DOHH2 (cell line): ENCODE measurements around the gene AMIGO2.

ENCODE experiments used
- H3F3A ChIP-seq: fragments of 200-600 bp; sonication (generic), shearing (Covaris generic); 2 replicates; pipeline ENCODE4 v1.6.0; 2016; ENCODE audit warnings: antibody characterized with exemption, mild to moderate bottlenecking; ENCODE audit not compliant: control insufficient read depth, insufficient read depth
- H3K27ac ChIP-seq: fragments of 200-600 bp; sonication (generic); 2 replicates; pipeline ENCODE4 v1.5.1; 2014; ENCODE audit warnings: low read depth, mild to moderate bottlenecking, low read length, moderate library complexity
- H3K27me3 ChIP-seq: fragments of 200-600 bp; sonication (generic); 2 replicates; pipeline ENCODE4 v1.6.1; 2014; ENCODE audit warnings: mild to moderate bottlenecking, low read length, mixed read lengths; ENCODE audit not compliant: control insufficient read depth
- H3K36me3 ChIP-seq: fragments of 200-600 bp; sonication (generic); 2 replicates; pipeline ENCODE4 v1.6.1; 2014; ENCODE audit warnings: mild to moderate bottlenecking, low read length, moderate library complexity, mixed read lengths; ENCODE audit not compliant: control insufficient read depth
- H3K4me1 ChIP-seq: fragments of 200-600 bp; sonication (generic); 2 replicates; pipeline ENCODE4 v1.6.1; 2014; ENCODE audit warnings: mild to moderate bottlenecking, low read length, mixed read lengths; ENCODE audit not compliant: control insufficient read depth
- H3K4me2 ChIP-seq: fragments of 200-600 bp; sonication (generic); 2 replicates; pipeline ENCODE4 v1.6.0; 2014; ENCODE audit warnings: mild to moderate bottlenecking, low read length, moderate library complexity
- H3K4me3 ChIP-seq: fragments of 200-600 bp; sonication (generic); 2 replicates; pipeline ENCODE4 v1.5.1; 2014; ENCODE audit warnings: mild to moderate bottlenecking, low read length, mixed read lengths
- H3K79me2 ChIP-seq: fragments of 200-600 bp; sonication (generic); 2 replicates; pipeline ENCODE4 v1.6.1; 2014; ENCODE audit warnings: mild to moderate bottlenecking, low read length, mixed read lengths; ENCODE audit not compliant: control insufficient read depth
- H3K9me2 ChIP-seq: fragments of 200-600 bp; sonication (generic); replicated peaks from 2 replicates; pipeline ENCODE4 v1.6.1; 2014; ENCODE audit warnings: mild to moderate bottlenecking, low read length, mixed read lengths; ENCODE audit not compliant: control insufficient read depth
- H3K9me3 ChIP-seq: fragments of 200-600 bp; sonication (generic); 2 replicates; pipeline ENCODE4 v1.6.1; 2014; ENCODE audit warnings: antibody characterized with exemption, low read length, mixed read lengths; ENCODE audit not compliant: control insufficient read depth, insufficient read depth
- H4K20me1 ChIP-seq: fragments of 200-600 bp; sonication (generic); 2 replicates; pipeline ENCODE4 v1.6.0; 2014; ENCODE audit warnings: low read depth, mild to moderate bottlenecking, antibody characterized with exemption, low read length, moderate library complexity; ENCODE audit not compliant: control insufficient read depth, insufficient read depth
- EZH2phosphoT487 ChIP-seq: fragments of 200-600 bp; sonication (generic); IDR thresholded peaks from 2 replicates; pipeline ENCODE4 v1.6.1; 2017; ENCODE audit warnings: borderline replicate concordance, mild to moderate bottlenecking, antibody characterized with exemption, low read length, moderate library complexity, mixed read lengths
- TF ChIP-seq, protein P1 (sequence below): fragments of 200-600 bp; sonication (generic); IDR thresholded peaks from one replicate; pipeline ENCODE4 v1.5.1; 2014; ENCODE audit warnings: antibody characterized with exemption, mild to moderate bottlenecking, low read depth, low read length; ENCODE audit not compliant: poor library complexity, severe bottlenecking

The AMIGO2 gene

DNA sequence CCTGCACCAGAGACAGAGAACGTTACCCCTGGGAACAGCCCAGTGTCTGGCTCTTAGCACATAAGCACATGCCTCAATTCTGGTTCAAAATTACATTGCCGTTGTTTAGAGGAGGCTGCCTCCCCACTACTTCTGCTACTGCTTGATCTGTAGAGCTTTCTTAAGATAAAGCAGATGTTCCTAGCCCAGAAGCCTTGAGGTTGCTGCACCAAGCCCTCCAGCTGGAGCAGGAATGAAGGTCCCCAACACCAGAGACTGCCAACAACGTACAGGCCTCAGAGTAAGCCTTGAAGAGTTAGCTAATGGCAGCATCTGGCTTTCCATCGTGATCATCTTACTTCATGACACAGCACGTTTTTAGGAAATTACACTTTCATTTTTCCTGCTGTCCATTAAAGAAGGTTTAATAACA is 34.7 kb upstream of the AMIGO2 start:
- no peaks in the 10 kb centered on the region for H4K20me1 ChIP-seq
- H3K9me3 ChIP-seq: no peaks in the 10 kb centered on the region
- no peak for TF ChIP-seq EZH2phosphoT487
- TF ChIP-seq, protein P1, sequence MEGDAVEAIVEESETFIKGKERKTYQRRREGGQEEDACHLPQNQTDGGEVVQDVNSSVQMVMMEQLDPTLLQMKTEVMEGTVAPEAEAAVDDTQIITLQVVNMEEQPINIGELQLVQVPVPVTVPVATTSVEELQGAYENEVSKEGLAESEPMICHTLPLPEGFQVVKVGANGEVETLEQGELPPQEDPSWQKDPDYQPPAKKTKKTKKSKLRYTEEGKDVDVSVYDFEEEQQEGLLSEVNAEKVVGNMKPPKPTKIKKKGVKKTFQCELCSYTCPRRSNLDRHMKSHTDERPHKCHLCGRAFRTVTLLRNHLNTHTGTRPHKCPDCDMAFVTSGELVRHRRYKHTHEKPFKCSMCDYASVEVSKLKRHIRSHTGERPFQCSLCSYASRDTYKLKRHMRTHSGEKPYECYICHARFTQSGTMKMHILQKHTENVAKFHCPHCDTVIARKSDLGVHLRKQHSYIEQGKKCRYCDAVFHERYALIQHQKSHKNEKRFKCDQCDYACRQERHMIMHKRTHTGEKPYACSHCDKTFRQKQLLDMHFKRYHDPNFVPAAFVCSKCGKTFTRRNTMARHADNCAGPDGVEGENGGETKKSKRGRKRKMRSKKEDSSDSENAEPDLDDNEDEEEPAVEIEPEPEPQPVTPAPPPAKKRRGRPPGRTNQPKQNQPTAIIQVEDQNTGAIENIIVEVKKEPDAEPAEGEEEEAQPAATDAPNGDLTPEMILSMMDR: no peak

DNA sequence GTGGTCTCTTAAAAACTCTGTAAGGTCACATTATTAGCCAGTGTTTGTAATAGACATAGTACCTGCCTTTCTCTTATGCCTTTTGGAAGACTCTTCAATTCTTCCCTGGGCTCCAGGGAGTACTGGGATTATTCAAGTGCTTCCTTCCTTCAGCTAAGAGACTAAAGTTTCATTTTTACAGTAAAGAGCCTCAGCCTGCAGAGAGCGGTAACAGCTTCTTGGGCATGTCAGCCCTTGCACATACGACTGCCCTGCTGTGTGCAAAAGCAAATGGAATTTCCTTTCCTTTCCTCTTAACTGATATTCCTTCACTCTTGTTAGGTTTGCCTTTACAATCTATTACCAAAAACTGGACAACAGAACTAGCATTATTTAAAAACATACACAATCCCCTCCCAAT is 32.9 kb upstream of the AMIGO2 start:
- Histone ChIP-seq H3K36me3 (no peaks in the 10 kb centered on the region), H4K20me1 (no peaks in the 10 kb centered on the region), H3K79me2 (no peaks in the 10 kb centered on the region), H3K9me3 (no peaks in the 10 kb centered on the region), H3K9me2 (no peaks in the 10 kb centered on the region), H3K4me2 (no peak overlapping the region), H3F3A (no peaks in the 10 kb centered on the region), H3K4me1 (no peaks in the 10 kb centered on the region), H3K4me3 (no peak overlapping the region), H3K27ac (no peak overlapping the region), H3K27me3 (0 out of 2 replicates have a peak, but pooled peaks cover 5% of the 10 kb centered on the region)
- TF ChIP-seq EZH2phosphoT487: no peak
- TF ChIP-seq, protein P1: no peak

More for the DNA sequence above, 34.7 kb upstream of the AMIGO2 start:
- Histone ChIP-seq H3K27ac (no peak overlapping the region), H3K79me2 (no peaks in the 10 kb centered on the region), H3K4me3 (no peak overlapping the region), H3K4me1 (no peaks in the 10 kb centered on the region), H3K27me3 (0 out of 2 replicates have a peak, but pooled peaks cover 5% of the 10 kb centered on the region), H3K9me2 (no peaks in the 10 kb centered on the region), H3K36me3 (no peaks in the 10 kb centered on the region), H3F3A (no peaks in the 10 kb centered on the region), H3K4me2 (no peak overlapping the region)

DNA sequence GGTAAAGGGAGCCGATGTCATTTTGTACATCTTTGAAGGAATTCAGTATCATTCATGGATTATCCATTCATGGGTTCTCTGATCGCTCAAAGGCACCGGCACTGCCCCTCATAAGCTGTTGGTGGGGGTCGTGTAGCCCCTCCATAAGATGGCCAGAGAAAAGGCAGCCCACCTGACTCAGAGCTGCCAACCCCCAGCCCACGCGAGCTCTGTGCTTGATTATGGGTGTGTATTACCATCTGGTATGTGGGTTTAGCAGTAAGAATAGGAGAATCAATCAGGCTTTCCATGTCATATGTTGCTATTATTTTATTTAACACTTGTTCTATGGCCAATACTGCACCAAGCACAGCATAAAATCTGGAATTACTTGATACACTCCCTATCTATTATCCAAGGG is 32.1 kb upstream of the AMIGO2 start:
- Histone ChIP-seq H3K4me1 (no peaks in the 10 kb centered on the region), H4K20me1 (no peaks in the 10 kb centered on the region), H3K36me3 (no peaks in the 10 kb centered on the region), H3K4me3 (no peak overlapping the region), H3K9me3 (no peaks in the 10 kb centered on the region), H3K4me2 (no peak overlapping the region), H3K9me2 (no peaks in the 10 kb centered on the region), H3K27me3 (0 out of 2 replicates have a peak, but pooled peaks cover 5% of the 10 kb centered on the region), H3F3A (no peaks in the 10 kb centered on the region), H3K79me2 (no peaks in the 10 kb centered on the region), H3K27ac (no peak overlapping the region)
- no peak for TF ChIP-seq EZH2phosphoT487
- TF ChIP-seq, protein P1: no peak

DNA sequence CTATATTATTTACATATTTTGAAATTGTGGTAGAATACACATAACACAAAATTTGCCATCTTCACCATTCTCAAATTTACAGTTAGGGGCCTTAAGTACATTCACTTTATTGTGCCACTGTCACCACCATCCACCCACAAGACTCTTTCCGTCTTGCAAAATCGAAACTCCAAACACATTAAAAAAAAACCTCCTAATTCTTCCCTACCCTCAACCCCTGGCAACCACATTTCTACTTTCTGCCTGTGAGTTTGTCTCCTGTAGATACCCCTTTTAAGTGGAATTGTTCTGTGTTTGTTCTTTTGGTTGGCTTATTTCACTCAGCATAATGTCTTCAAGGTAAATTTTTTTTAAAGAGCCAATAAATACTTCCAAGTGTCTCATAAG is 31.6 kb upstream of the AMIGO2 start:
- no peaks in the 10 kb centered on the region for H3K36me3 ChIP-seq
- H3K79me2 ChIP-seq: no peaks in the 10 kb centered on the region
- H3K4me2 ChIP-seq: no peak overlapping the region
- H3K27ac ChIP-seq: no peak overlapping the region
- no peaks in the 10 kb centered on the region for H3F3A ChIP-seq
- H3K27me3 ChIP-seq: 0 out of 2 replicates have a peak, but pooled peaks cover 5% of the 10 kb centered on the region
- no peaks in the 10 kb centered on the region for H3K4me1 ChIP-seq
- H4K20me1 ChIP-seq: no peaks in the 10 kb centered on the region
- no peak overlapping the region for H3K4me3 ChIP-seq
- no peaks in the 10 kb centered on the region for H3K9me2 ChIP-seq
- H3K9me3 ChIP-seq: no peaks in the 10 kb centered on the region
- TF ChIP-seq EZH2phosphoT487: no peak
- TF ChIP-seq, protein P1: no peak
